ENCODE results near the gene THOC2. TPM values are rescaled to one million over a fixed set of nuclear protein-coding genes. Genes with fewer than 3 reads are reported as not detected.
A peak's percentile ranks its signal among the peaks of the same experiment; 100 is the strongest.
"Not testable (repeated sequence)": the region's sequence is repeated elsewhere in the genome, so short reads cannot be mapped to it uniquely, and the experiment has no call there.

Gene THOC2
- total RNA-seq, 6 experiments from 2014 or later = 24.0 to 39.8 (median 29.6) TPM

- ATAC-seq = no peak
- Histone ChIP-seq H3K36me3 (no peaks in the 10 kb centered on the region), H3K27ac (no peak overlapping the region), H3K27me3 (no peaks in the 10 kb centered on the region), H3K4me3 (no peak overlapping the region), H3K4me1 (peaks cover 0 to 3% (median 0%) of the 10 kb centered on the region in 4 donors), H3K9me3 (no peaks in the 10 kb centered on the region)
- TF ChIP-seq POLR2A (IDR thresholded peaks at IDR 0.05) = no peak
- no peak for TF ChIP-seq CTCF (IDR thresholded peaks at IDR 0.05)
- WGBS (ENCODE audit: insufficient coverage, low coverage, low lambda C conversion rate, missing lambda C conversion rate) = 63% methylated on average over 8 of the region's 10 CpGs
- intact Hi-C loops (cut with DNase I) = no loop called here
- no peak for DNase-seq
Observed at GRCh38 chrX:123738378-123738940, 5.6 kb upstream of the THOC2 start.

- H3K4me1 ChIP-seq = peaks cover 0 to 3% (median 0%) of the 10 kb centered on the region in 4 donors
- H3K36me3 ChIP-seq = no peaks in the 10 kb centered on the region
- H3K27me3 ChIP-seq = no peaks in the 10 kb centered on the region
- ATAC-seq = no peak
- no peak overlapping the region for H3K4me3 ChIP-seq
- no peak overlapping the region for H3K27ac ChIP-seq
- TF ChIP-seq POLR2A (IDR thresholded peaks at IDR 0.05) = no peak
- TF ChIP-seq CTCF (IDR thresholded peaks at IDR 0.05) = no peak
- H3K9me3 ChIP-seq = no peaks in the 10 kb centered on the region
- intact Hi-C loops (cut with DNase I) = no loop called here
- DNase-seq = no peak
- WGBS (ENCODE audit: insufficient coverage, low coverage, low lambda C conversion rate, missing lambda C conversion rate) = 21% methylated on average over 2 of the region's 2 CpGs
Observed at GRCh38 chrX:123736333-123736921, 3.6 kb upstream of the THOC2 start.

GRCh38 chrX:123735137-123735536 is 2.3 kb upstream of the THOC2 start:
- H3K36me3 ChIP-seq; H3K4me3 ChIP-seq; H3K4me1 ChIP-seq; intact Hi-C loops (cut with DNase I); H3K27ac ChIP-seq; DNase-seq; ATAC-seq; H3K27me3 ChIP-seq; H3K9me3 ChIP-seq: not testable (repeated sequence)
- WGBS (ENCODE audit: insufficient coverage, low coverage, low lambda C conversion rate, missing lambda C conversion rate) = no CpG with 5 or more reads among the region's 1 CpG

- H3K27ac ChIP-seq; H3K36me3 ChIP-seq; ATAC-seq; intact Hi-C loops (cut with DNase I); H3K4me1 ChIP-seq; H3K27me3 ChIP-seq; H3K9me3 ChIP-seq; DNase-seq; H3K4me3 ChIP-seq: not testable (repeated sequence)
- no CpG with 5 or more reads among the region's 43 CpGs for WGBS (ENCODE audit: insufficient coverage, low coverage, low lambda C conversion rate, missing lambda C conversion rate)
Observed at GRCh38 chrX:123734079-123734478, 1.2 kb upstream of the THOC2 start.

GRCh38 chrX:123731987-123732669 is 724 bp downstream of the THOC2 start:
- DNase-seq (peak; percentile 29 to 61 (median 43)), ATAC-seq (peak; percentile 67 to 72 (median 69))
- H3K4me3 ChIP-seq = peak overlapping the region; percentile 53 to 79 (median 75)
- H3K4me1 ChIP-seq = no peaks in the 10 kb centered on the region
- H3K9me3 ChIP-seq = no peaks in the 10 kb centered on the region
- WGBS (ENCODE audit: insufficient coverage, low coverage, low lambda C conversion rate, missing lambda C conversion rate) = 23% methylated on average over 29 of the region's 41 CpGs
- H3K36me3 ChIP-seq = no peaks in the 10 kb centered on the region
- H3K27me3 ChIP-seq = no peaks in the 10 kb centered on the region
- intact Hi-C loops (cut with DNase I) = no loop called here
- H3K27ac ChIP-seq = peak overlapping the region; percentile 50 to 69 (median 53)
- TF ChIP-seq POLR2A (IDR thresholded peaks at IDR 0.05) (no peak), CTCF (IDR thresholded peaks at IDR 0.05) (no peak)

Measured in right lobe of liver (tissue), 6 donors.